AG09319 (cell line): ENCODE results near the gene NPAS3.

Experiments
- DNase-seq: peaks from one replicate; pipeline ENCODE4 v3.0.0-alpha.2; 2010; ENCODE audit warnings: low read depth; ENCODE audit errors: extremely low read depth
- CTCF ChIP-seq: IDR thresholded peaks from 2 replicates; pipeline ENCODE4 v1.5.1; 2011; ENCODE audit warnings: low read depth, mild to moderate bottlenecking, inconsistent platforms, low read length, moderate library complexity

The NPAS3 gene

GRCh38 chr14:33240466-33240865 lies 301.8 kb downstream of the NPAS3 start:
- no peak for DNase-seq
- TF ChIP-seq CTCF = no peak

- TF ChIP-seq CTCF = no peak
- DNase-seq = no peak
These were observed 302.7 kb downstream of the NPAS3 start for GRCh38 chr14:33241331-33241730.

- DNase-seq = no peak
- no peak for TF ChIP-seq CTCF
These were observed 310.6 kb downstream of the NPAS3 start for GRCh38 chr14:33249233-33249820.

- TF ChIP-seq CTCF = no peak
- DNase-seq = no peak
These were observed 312.3 kb downstream of the NPAS3 start for GRCh38 chr14:33250963-33251362.

GRCh38 chr14:33254342-33254741 lies 315.7 kb downstream of the NPAS3 start:
- no peak for DNase-seq
- TF ChIP-seq CTCF = no peak

GRCh38 chr14:33254861-33255395 lies 316.2 kb downstream of the NPAS3 start:
- no peak for TF ChIP-seq CTCF
- no peak for DNase-seq

- no peak for TF ChIP-seq CTCF
- DNase-seq = no peak
These were observed 319.1 kb downstream of the NPAS3 start for GRCh38 chr14:33257796-33258195.
